ENCODE data around the gene KIF20A. TPM values are rescaled to one million over a fixed set of nuclear protein-coding genes. Genes with fewer than 3 reads are reported as not detected.
A peak's percentile ranks its signal among the peaks of the same experiment; 100 is the strongest.
"Not testable (repeated sequence)": the region's sequence is repeated elsewhere in the genome, so short reads cannot be mapped to it uniquely, and the experiment has no call there.

Gene KIF20A
- total RNA-seq, 1 donor from 2014 or later: 0.59 TPM

- DNase-seq (no peak), ATAC-seq (no peak)
- intact Hi-C loops (cut with micrococcal nuclease): no loop called here
Measured at GRCh38 chr5:138180183-138180782, 1.4 kb downstream of the KIF20A start.

- intact Hi-C loops (cut with micrococcal nuclease): no loop called here
- no peak for DNase-seq
- ATAC-seq: no peak
Measured at GRCh38 chr5:138180841-138181240, 1.9 kb downstream of the KIF20A start.

- intact Hi-C loops (cut with micrococcal nuclease): no loop called here
- peak; percentile 59 for ATAC-seq
- peak; percentile 32 for DNase-seq
Measured at GRCh38 chr5:138182808-138183207, 3.9 kb downstream of the KIF20A start.

- no peak for ATAC-seq
- no peak for DNase-seq
- intact Hi-C loops (cut with micrococcal nuclease): no loop called here
Measured at GRCh38 chr5:138186002-138186447, 7.1 kb downstream of the KIF20A start.

- ATAC-seq (peak; percentile 89), DNase-seq (no peak)
- intact Hi-C loops (cut with micrococcal nuclease): no loop called here
Measured at GRCh38 chr5:138188626-138189025, 9.7 kb downstream of the KIF20A start.

GRCh38 chr5:138192826-138193225 is 13.9 kb downstream of the KIF20A start:
- intact Hi-C loops (cut with micrococcal nuclease): no loop called here
- no peak for ATAC-seq
- DNase-seq: no peak

GRCh38 chr5:138193859-138194258 is 14.9 kb downstream of the KIF20A start:
- intact Hi-C loops (cut with micrococcal nuclease): not testable (repeated sequence)

GRCh38 chr5:138210985-138211384 is 32.1 kb downstream of the KIF20A start:
- intact Hi-C loops (cut with micrococcal nuclease): no loop called here
- DNase-seq: no peak
- ATAC-seq: no peak

More at GRCh38 chr5:138193859-138194258, 14.9 kb downstream of the KIF20A start:
- not testable (repeated sequence) for ATAC-seq, DNase-seq

GRCh38 chr5:138212828-138213160 is 33.9 kb downstream of the KIF20A start:
- peak; percentile 35 for ATAC-seq
- intact Hi-C loops (cut with micrococcal nuclease): no loop called here
- no peak for DNase-seq

GRCh38 chr5:138213161-138214029 is 34.5 kb downstream of the KIF20A start, which contains the start of gene CDC23:
Gene CDC23, minus strand, starts transcription at chr5:138213323. Its CDS starts 11 bp downstream, at chr5:138213312.
- DNase-seq: peak; percentile 89
- peak; percentile 99 for ATAC-seq
- intact Hi-C loops (cut with micrococcal nuclease): no loop called here

GRCh38 chr5:138216799-138217198 is 37.9 kb downstream of the KIF20A start:
- ATAC-seq (no peak), DNase-seq (no peak)
- intact Hi-C loops (cut with micrococcal nuclease): no loop called here

GRCh38 chr5:138223532-138223931 is 44.6 kb downstream of the KIF20A start:
- ATAC-seq: no peak
- intact Hi-C loops (cut with micrococcal nuclease): loop anchor here (10.0 kb wide), 1 partner anchor 51 kb away; the partner anchor contains the start of gene GFRA3
- no peak for DNase-seq

- DNase-seq (no peak), ATAC-seq (no peak)
- intact Hi-C loops (cut with micrococcal nuclease): loop anchor here (10.0 kb wide), 1 partner anchor 50 kb away; the partner anchor contains the start of gene GFRA3
Measured at GRCh38 chr5:138224712-138225111, 45.8 kb downstream of the KIF20A start.

GRCh38 chr5:138226910-138227309 is 48.0 kb downstream of the KIF20A start:
- intact Hi-C loops (cut with micrococcal nuclease): loop anchor here (10.0 kb wide), 1 partner anchor 48 kb away; the partner anchor contains the start of gene GFRA3
- ATAC-seq (no peak), DNase-seq (no peak)

- intact Hi-C loops (cut with micrococcal nuclease): loop anchor here (10.0 kb wide), 1 partner anchor 45 kb away; the partner anchor contains the start of gene GFRA3
- ATAC-seq: no peak
- no peak for DNase-seq
Measured at GRCh38 chr5:138229387-138229786, 50.5 kb downstream of the KIF20A start.

GRCh38 chr5:138230261-138230660 is 51.3 kb downstream of the KIF20A start:
- intact Hi-C loops (cut with micrococcal nuclease): no loop called here
- ATAC-seq (peak; percentile 94), DNase-seq (peak; percentile 67)

GRCh38 chr5:138230981-138231589 is 52.2 kb downstream of the KIF20A start:
- ATAC-seq: peak; percentile 73
- intact Hi-C loops (cut with micrococcal nuclease): no loop called here
- no peak for DNase-seq

GRCh38 chr5:138233280-138233679 is 54.4 kb downstream of the KIF20A start:
- ATAC-seq: no peak

GRCh38 chr5:138234651-138235050 is 55.7 kb downstream of the KIF20A start:
- ATAC-seq (no peak), DNase-seq (no peak)
- intact Hi-C loops (cut with micrococcal nuclease): no loop called here

More at GRCh38 chr5:138233280-138233679, 54.4 kb downstream of the KIF20A start:
- intact Hi-C loops (cut with micrococcal nuclease): no loop called here
- DNase-seq: no peak
